DOHH2 (cell line): ENCODE measurements around the gene ABCA2.
"Not testable (repeated sequence)": the region's sequence is repeated elsewhere in the genome, so short reads cannot be mapped to it uniquely, and the experiment has no call there.

Source experiments
- EZH2phosphoT487 ChIP-seq: fragments of 200-600 bp; sonication (generic); IDR thresholded peaks from 2 replicates; pipeline ENCODE4 v1.6.1; 2017; ENCODE audit warnings: borderline replicate concordance, mild to moderate bottlenecking, antibody characterized with exemption, low read length, moderate library complexity, mixed read lengths
- TF ChIP-seq, protein P1 (sequence below): fragments of 200-600 bp; sonication (generic); IDR thresholded peaks from one replicate; pipeline ENCODE4 v1.5.1; 2014; ENCODE audit warnings: antibody characterized with exemption, mild to moderate bottlenecking, low read depth, low read length; ENCODE audit not compliant: poor library complexity, severe bottlenecking

DNA sequence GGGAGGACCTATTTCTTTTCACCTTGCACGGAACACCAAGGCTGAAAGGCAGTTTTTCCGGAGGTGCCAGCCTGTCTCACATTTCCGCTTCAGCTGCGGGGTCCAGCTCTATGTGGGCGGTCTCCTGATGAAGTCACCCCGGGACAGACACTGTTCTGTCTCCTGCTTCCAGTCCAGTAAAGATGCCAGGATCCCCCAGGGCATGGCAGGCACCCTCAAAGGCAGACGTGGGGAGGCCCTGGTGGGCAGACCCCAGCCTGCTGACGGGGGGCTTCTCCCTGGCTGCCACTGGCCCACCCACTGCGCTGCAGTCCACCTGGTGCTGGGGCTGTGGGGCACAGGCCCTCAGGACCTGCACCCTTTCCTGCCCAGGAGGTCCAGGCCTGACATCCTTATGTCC lies 34.8 kb upstream of the ABCA2 start:
- TF ChIP-seq, protein P1, sequence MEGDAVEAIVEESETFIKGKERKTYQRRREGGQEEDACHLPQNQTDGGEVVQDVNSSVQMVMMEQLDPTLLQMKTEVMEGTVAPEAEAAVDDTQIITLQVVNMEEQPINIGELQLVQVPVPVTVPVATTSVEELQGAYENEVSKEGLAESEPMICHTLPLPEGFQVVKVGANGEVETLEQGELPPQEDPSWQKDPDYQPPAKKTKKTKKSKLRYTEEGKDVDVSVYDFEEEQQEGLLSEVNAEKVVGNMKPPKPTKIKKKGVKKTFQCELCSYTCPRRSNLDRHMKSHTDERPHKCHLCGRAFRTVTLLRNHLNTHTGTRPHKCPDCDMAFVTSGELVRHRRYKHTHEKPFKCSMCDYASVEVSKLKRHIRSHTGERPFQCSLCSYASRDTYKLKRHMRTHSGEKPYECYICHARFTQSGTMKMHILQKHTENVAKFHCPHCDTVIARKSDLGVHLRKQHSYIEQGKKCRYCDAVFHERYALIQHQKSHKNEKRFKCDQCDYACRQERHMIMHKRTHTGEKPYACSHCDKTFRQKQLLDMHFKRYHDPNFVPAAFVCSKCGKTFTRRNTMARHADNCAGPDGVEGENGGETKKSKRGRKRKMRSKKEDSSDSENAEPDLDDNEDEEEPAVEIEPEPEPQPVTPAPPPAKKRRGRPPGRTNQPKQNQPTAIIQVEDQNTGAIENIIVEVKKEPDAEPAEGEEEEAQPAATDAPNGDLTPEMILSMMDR = not testable (repeated sequence)
- not testable (repeated sequence) for TF ChIP-seq EZH2phosphoT487
